Astrocyte of the cerebellum (primary cell): ENCODE results near the gene ABHD10.
A peak's percentile ranks its signal among the peaks of the same experiment; 100 is the strongest.

Source experiments
- DNase-seq: peaks from one replicate; pipeline ENCODE4 v3.0.0-alpha.2; 2011; ENCODE audit warnings: low read depth
- H3K4me3 ChIP-seq: 2 replicates; pipeline ENCODE4 v1.5.1; 2011; ENCODE audit warnings: mild to moderate bottlenecking, low read depth, low read length, moderate library complexity
- CTCF ChIP-seq: IDR thresholded peaks from 2 replicates; pipeline ENCODE4 v1.5.1; 2012; ENCODE audit warnings: low read length, low read depth, moderate library complexity, mild to moderate bottlenecking; ENCODE audit errors: missing control alignments
- in situ Hi-C: cut with HindIII; loops from 2 replicates; pipeline ENCODE4 v1.10.0; 2017; ENCODE audit warnings: low sequenced_read_pairs

ABHD10 gene

GRCh38 chr3:111978583-111979433 lies at the start of gene ABHD10:
Gene ABHD10, plus strand, starts transcription at chr3:111979026. Its CDS starts 36 bp downstream, at chr3:111979062.
- peak within 1 kb of the TSS; percentile 68 for H3K4me3 ChIP-seq
- TF ChIP-seq CTCF = no peak
- DNase-seq = peak; percentile 95
- in situ Hi-C loops = no loop called here

DNA sequence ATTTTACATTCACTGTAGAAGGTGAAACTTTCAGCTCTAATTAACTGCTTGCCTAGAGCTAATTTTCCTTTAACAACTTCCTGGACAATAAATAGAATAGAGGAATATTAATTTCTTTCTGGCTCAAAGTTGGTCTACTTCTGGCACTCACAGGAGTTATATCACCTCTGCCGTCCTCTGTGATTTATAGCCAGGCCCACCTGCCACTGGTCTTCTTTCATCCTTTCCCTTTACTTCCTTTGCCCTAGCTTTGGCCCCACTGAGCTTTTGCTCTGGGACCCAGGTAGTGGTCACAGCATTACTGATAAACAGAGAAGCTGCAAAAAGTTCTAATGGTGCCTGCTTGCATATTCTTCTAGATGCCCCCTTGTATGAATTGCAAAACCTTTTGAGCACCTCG lies 49.3 kb upstream of the ABHD10 start:
- no peak for DNase-seq
- no peak overlapping the region for H3K4me3 ChIP-seq
- no peak for TF ChIP-seq CTCF
- in situ Hi-C loops = no loop called here

DNA sequence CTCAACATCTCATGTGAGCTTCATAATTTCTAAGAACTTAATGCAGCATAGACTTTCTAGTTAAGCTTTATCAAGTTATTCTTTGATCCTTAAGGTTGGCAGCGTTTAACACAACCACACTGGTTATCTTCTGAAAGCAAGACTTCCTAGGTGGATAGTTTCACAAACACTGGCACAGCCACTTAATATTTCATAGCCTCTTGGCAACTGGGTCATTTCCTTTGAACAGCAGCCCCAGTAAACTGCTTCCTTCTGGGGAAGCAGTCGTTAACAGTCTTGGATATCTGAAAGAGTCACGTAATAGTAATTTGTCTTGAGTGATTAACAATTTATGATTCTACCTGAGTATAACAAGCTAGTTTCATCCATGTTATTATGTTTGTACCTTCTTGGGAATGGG lies 45.9 kb upstream of the ABHD10 start:
- in situ Hi-C loops = loop anchor here (5.0 kb wide), 1 partner anchor 36 kb away; no protein-coding TSS in a partner anchor
- no peak for DNase-seq
- H3K4me3 ChIP-seq = no peak overlapping the region
- TF ChIP-seq CTCF = no peak

- peak; percentile 28 for DNase-seq
- no peak for TF ChIP-seq CTCF
- no peak overlapping the region for H3K4me3 ChIP-seq
These were observed 42.5 kb upstream of the ABHD10 start for GRCh38 chr3:111936191-111936841.

GRCh38 chr3:111936967-111937366 lies 41.9 kb upstream of the ABHD10 start:
- DNase-seq = no peak
- TF ChIP-seq CTCF = no peak
- in situ Hi-C loops = no loop called here
- no peak overlapping the region for H3K4me3 ChIP-seq

More at GRCh38 chr3:111936191-111936841, 42.5 kb upstream of the ABHD10 start:
- in situ Hi-C loops = no loop called here

DNA sequence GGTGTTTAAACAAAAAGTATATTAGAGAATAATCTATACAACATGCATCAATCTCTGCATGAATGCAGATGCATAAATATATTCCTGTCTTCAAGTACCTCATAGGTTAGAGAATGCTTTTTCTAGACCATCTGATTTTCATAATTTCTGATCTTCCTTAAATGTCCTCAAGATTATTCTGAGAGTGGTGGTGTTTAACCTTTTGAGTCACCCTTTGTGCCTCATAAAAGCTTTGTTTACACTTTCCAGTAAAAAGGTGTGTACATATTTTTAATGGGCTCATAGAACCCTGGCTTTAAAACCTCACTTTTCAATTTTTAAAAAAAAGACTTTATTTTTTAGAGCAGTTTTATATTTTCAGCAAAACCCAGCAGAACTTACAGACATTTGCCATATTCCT lies 41.0 kb upstream of the ABHD10 start:
- no peak overlapping the region for H3K4me3 ChIP-seq
- no peak for TF ChIP-seq CTCF
- in situ Hi-C loops = no loop called here
- DNase-seq = no peak
